HCT116 (cell line): ENCODE measurements around the gene GNA15. TPM values are rescaled to one million over a fixed set of nuclear protein-coding genes. Genes with fewer than 3 reads are reported as not detected.
A peak's percentile ranks its signal among the peaks of the same experiment; 100 is the strongest.
"Not testable (repeated sequence)": the region's sequence is repeated elsewhere in the genome, so short reads cannot be mapped to it uniquely, and the experiment has no call there.

ENCODE experiments used
- ATAC-seq: fragments of 200-7000 bp; cut with Tn5 transposase; 2 replicates; pipeline ENCODE4 v1.9.1; 2020; ENCODE audit warnings: mild to moderate bottlenecking, moderate library complexity
- BruUV-seq: library from RNA; stranded (reverse); fragments of 400-500 nt; replicated peaks from 2 replicates; lab custom pipeline; 2021; lab: Mats Ljungman, UMichigan
- CTCF ChIA-PET: fragments of 300-600 bp; sonication (Branson Sonifier 250); formaldehyde crosslinking; loops from one replicate; lab custom pipeline; 2021; ENCODE audit warnings: antibody characterized with exemption; lab: Charles Lee
- POLR2A ChIA-PET: fragments of 300-600, 350-600 bp; sonication (Branson Sonifier 250); formaldehyde crosslinking; loops from one replicate; lab custom pipeline; 2021; ENCODE audit warnings: antibody characterized with exemption; lab: Charles Lee
- RAD21 ChIA-PET, 2 experiments: fragments of 300-600 bp; sonication (Branson Sonifier 250); formaldehyde crosslinking; loops; one replicate each; lab custom pipeline; 2023; ENCODE audit warnings: low total read pairs in 2 of 2; ENCODE audit not compliant: uncharacterized antibody in 2 of 2, unreplicated experiment in 2 of 2, low non-redundant PET in 1 of 2; lab: Charles Lee
- DNase-seq: peaks from one replicate; pipeline ENCODE4 v3.0.0-alpha.2; 2010; ENCODE audit warnings: low read depth, low spot score
- H2AFZ ChIP-seq: fragments of 200-600 bp; shearing (Covaris generic), sonication (generic); 2 replicates; pipeline ENCODE4 v1.6.1; 2017; ENCODE audit warnings: low read depth, mixed run types, mixed read lengths, antibody characterized with exemption, low read length; ENCODE audit not compliant: poor library complexity, severe bottlenecking
- H3K27ac ChIP-seq: 2 replicates; pipeline ENCODE4 v1.5.1; 2012; ENCODE audit warnings: low read depth, low read length
- H3K27me3 ChIP-seq: fragments of 200-600 bp; sonication (generic); 2 replicates; pipeline ENCODE4 v1.6.1; 2016; ENCODE audit warnings: mixed run types, low read length, mixed read lengths; ENCODE audit not compliant: insufficient read depth
- H3K36me3 ChIP-seq, 2 experiments: fragments of 200-500 bp in 1 of 2; fragments of 200-600 bp in 1 of 2; sonication (Bioruptor generic) in 1 of 2; sonication (generic) in 1 of 2; 2 replicates each; pipeline versions ENCODE4 v1.5.1 to v1.6.1; 2014 to 2016; ENCODE audit warnings: low read length in 2 of 2, inconsistent platforms in 1 of 2, mixed read lengths in 1 of 2, mixed run types in 1 of 2; ENCODE audit not compliant: insufficient read depth in 2 of 2, control insufficient read depth in 1 of 2
- H3K4me1 ChIP-seq, 2 experiments: fragments of 200-600 bp in 1 of 2; sonication (generic) in 1 of 2; 2 replicates each; pipeline versions ENCODE4 v1.5.1 to v1.6.1; 2012 to 2017; ENCODE audit warnings: low read length in 2 of 2, inconsistent platforms in 1 of 2, mild to moderate bottlenecking in 1 of 2, mixed read lengths in 1 of 2, mixed run types in 1 of 2, moderate library complexity in 1 of 2; ENCODE audit not compliant: insufficient read depth in 2 of 2, control insufficient read depth in 1 of 2
- H3K4me2 ChIP-seq: fragments of 200-600 bp; sonication (generic); 2 replicates; pipeline ENCODE4 v1.6.1; 2017; ENCODE audit warnings: mixed run types, low read length, mixed read lengths
- H3K4me3 ChIP-seq, 2 experiments: fragments of 200-600 bp in 1 of 2; sonication (generic) in 1 of 2; replicated peaks in 1 of 2; 2 replicates each; pipeline ENCODE4 v1.5.1; 2011 to 2016; ENCODE audit warnings: low read length in 2 of 2, control low read depth in 1 of 2, low read depth in 1 of 2, mild to moderate bottlenecking in 1 of 2, mixed read lengths in 1 of 2, mixed run types in 1 of 2
- H3K79me2 ChIP-seq: fragments of 200-600 bp; sonication (generic); 2 replicates; pipeline ENCODE4 v1.6.1; 2017; ENCODE audit warnings: mild to moderate bottlenecking, mixed run types, low read length, moderate library complexity, mixed read lengths; ENCODE audit not compliant: insufficient read depth
- H3K9ac ChIP-seq: fragments of 200-600 bp; sonication (generic); 2 replicates; pipeline ENCODE4 v1.6.1; 2016; ENCODE audit warnings: low read length, mixed read lengths
- H3K9me2 ChIP-seq: fragments of 200-600 bp; sonication (generic), shearing (Covaris generic); 2 replicates; pipeline ENCODE4 v1.6.1; 2017; ENCODE audit warnings: mixed run types, mild to moderate bottlenecking, moderate library complexity; ENCODE audit not compliant: insufficient read depth
- H3K9me3 ChIP-seq, 2 experiments: fragments of 200-500 bp in 1 of 2; fragments of 200-600 bp in 1 of 2; sonication (Bioruptor generic) in 1 of 2; sonication (generic) in 1 of 2; 2 replicates each; pipeline ENCODE4 v1.6.1; 2014 to 2017; ENCODE audit warnings: low read length in 2 of 2, mixed read lengths in 2 of 2, inconsistent platforms in 1 of 2, low read depth in 1 of 2, mild to moderate bottlenecking in 1 of 2, mixed run types in 1 of 2, moderate library complexity in 1 of 2; ENCODE audit not compliant: control insufficient read depth in 1 of 2, insufficient read depth in 1 of 2
- H4K20me1 ChIP-seq: fragments of 200-600 bp; sonication (generic), shearing (Covaris generic); 2 replicates; pipeline ENCODE4 v1.6.1; 2017; ENCODE audit warnings: mixed run types, mild to moderate bottlenecking, moderate library complexity; ENCODE audit not compliant: insufficient read depth
- EGR1 ChIP-seq: IDR thresholded peaks from 2 replicates; pipeline ENCODE4 v1.6.1; 2012; ENCODE audit warnings: low read depth
- SIN3A ChIP-seq: IDR thresholded peaks from 2 replicates; pipeline ENCODE4 v1.6.1; 2012; ENCODE audit warnings: low read depth
- TCF7L2 ChIP-seq: IDR thresholded peaks from 2 replicates; pipeline ENCODE4 v1.7.0; 2011; ENCODE audit warnings: borderline replicate concordance, inconsistent platforms; ENCODE audit not compliant: insufficient read depth, insufficient read length; ENCODE audit errors: extremely low read depth
- ZNF274 ChIP-seq: fragments of 200-500 bp; sonication (Bioruptor generic); IDR thresholded peaks from 2 replicates; pipeline ENCODE4 v1.6.1; 2014; ENCODE audit warnings: mild to moderate bottlenecking, low read depth, low read length, inconsistent platforms
- intact Hi-C: fragments of 100-400 bp; cut with micrococcal nuclease; formaldehyde crosslinking; loops from 2 replicates; pipeline ENCODE4 v1.10.0; 2022
- total RNA-seq: library from RNA; stranded (reverse); gene quantifications from one replicate; pipeline ENCODE4 v1.2.1, GENCODE V29; 2021; ENCODE audit not compliant: unreplicated experiment

GNA15 gene
- total RNA-seq, 1 experiment from 2014 or later: 1.5 TPM

DNA sequence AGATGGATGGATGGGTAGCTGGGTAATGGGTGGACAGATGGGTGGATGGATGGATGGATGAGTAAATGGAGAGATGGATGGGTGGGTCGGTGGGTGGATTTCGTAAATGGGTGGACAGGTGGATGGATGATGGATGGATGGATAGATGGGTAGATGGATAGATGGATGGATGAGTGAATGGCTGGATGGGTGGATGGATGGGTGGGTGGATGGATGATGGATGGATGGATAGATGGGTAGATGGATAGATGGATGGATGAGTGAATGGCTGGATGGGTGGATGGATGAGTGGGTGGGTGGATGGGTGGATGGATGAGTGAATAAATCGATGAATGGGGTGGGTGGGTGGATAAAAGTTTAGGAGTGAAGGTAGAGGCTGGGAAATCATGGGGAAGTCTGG, 18.6 kb downstream of the GNA15 start:
- H3K27me3 ChIP-seq, H3K27ac ChIP-seq, H3K9me3 ChIP-seq, BruUV-seq, H2AFZ ChIP-seq, H3K4me2 ChIP-seq, ATAC-seq, intact Hi-C loops, H3K79me2 ChIP-seq, H3K36me3 ChIP-seq, H4K20me1 ChIP-seq, H3K9me2 ChIP-seq, RAD21 ChIA-PET, H3K4me3 ChIP-seq, H3K4me1 ChIP-seq, H3K9ac ChIP-seq, CTCF ChIA-PET, DNase-seq, POLR2A ChIA-PET: not testable (repeated sequence)

DNA sequence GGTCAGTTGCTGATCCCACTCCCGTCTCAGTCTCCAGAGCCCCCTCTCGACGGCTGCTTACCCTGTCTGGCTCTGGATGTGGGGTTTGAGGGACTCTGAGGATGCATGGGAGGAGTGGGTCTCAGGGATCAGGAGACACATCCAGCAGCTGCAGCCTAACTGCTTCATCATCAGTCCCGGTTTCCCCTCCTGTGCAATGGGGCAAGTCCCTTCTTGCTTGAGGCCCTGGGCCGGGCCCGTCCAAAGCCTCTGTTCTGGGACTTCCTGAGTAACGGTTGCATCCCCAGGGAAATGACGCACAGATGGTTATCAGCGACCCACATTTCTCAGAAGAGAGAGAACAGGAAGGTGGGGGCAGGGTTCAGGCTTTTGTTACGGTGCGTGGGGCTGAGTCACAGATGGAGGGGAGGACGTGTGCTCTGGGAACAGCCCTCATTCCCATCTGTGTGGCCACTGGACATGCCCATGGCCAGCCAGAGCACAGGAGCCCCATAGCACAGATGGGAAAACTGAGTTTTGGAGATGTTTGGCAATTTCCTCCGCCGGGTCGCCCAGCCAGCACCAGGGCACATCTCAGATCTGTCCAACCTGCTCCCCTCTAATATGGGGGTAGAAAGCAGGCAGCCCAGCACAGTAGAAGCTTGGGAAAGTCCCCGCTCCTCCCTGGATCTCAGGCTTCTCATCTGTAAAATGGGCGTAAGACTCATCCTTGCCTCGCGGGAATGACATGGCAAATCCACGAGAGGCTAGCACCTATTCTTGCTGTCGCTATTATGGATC, 19.3 kb downstream of the GNA15 start:
- Histone ChIP-seq H3K4me2 (peak overlapping the region; percentile 47), H4K20me1 (no peaks in the 10 kb centered on the region), H3K36me3 (no peaks in the 10 kb centered on the region), H3K27ac (no peak overlapping the region; the same call in 1 of the 2 replicates), H3K9me2 (no peaks in the 10 kb centered on the region), H2AFZ (no peak overlapping the region), H3K9ac (no peak overlapping the region), H3K4me3 (no peak overlapping the region), H3K79me2 (no peaks in the 10 kb centered on the region), H3K9me3 (no peaks in the 10 kb centered on the region), H3K27me3 (no peaks in the 10 kb centered on the region), H3K4me1 (peaks cover 0 to 10% of the 10 kb centered on the region in 2 experiments; a peak in 3 of 4 replicates)
- intact Hi-C loops: no loop called here
- POLR2A ChIA-PET: no interaction called here
- no TSS peak for BruUV-seq
- TF ChIP-seq SIN3A: no peak
- no peak for TF ChIP-seq EGR1
- TF ChIP-seq ZNF274: no peak
- peak; percentile 14 for TF ChIP-seq TCF7L2
- CTCF ChIA-PET: no interaction called here
- RAD21 ChIA-PET: no interaction called here
- ATAC-seq (peak; percentile 59; the same call in 1 of the 2 replicates), DNase-seq (peak; percentile 16)
